Vein endothelial cell (primary cell): Measurements from ENCODE around the gene RAPGEF2. TPM values are rescaled to one million over a fixed set of nuclear protein-coding genes. Genes with fewer than 3 reads are reported as not detected.

ENCODE experiments used
- small RNA-seq: library from RNA; depleted of rRNA; stranded (forward); fragments of <200 nt; gene quantifications from one replicate; pipeline ENCODE3, GENCODE V24; 2012
- total RNA-seq: library from RNA; depleted of rRNA; stranded (reverse); fragments of >200 nt; gene quantifications from 2 replicates; pipeline ENCODE4 v1.2.3, GENCODE V29; 2012

Gene RAPGEF2, protein sequence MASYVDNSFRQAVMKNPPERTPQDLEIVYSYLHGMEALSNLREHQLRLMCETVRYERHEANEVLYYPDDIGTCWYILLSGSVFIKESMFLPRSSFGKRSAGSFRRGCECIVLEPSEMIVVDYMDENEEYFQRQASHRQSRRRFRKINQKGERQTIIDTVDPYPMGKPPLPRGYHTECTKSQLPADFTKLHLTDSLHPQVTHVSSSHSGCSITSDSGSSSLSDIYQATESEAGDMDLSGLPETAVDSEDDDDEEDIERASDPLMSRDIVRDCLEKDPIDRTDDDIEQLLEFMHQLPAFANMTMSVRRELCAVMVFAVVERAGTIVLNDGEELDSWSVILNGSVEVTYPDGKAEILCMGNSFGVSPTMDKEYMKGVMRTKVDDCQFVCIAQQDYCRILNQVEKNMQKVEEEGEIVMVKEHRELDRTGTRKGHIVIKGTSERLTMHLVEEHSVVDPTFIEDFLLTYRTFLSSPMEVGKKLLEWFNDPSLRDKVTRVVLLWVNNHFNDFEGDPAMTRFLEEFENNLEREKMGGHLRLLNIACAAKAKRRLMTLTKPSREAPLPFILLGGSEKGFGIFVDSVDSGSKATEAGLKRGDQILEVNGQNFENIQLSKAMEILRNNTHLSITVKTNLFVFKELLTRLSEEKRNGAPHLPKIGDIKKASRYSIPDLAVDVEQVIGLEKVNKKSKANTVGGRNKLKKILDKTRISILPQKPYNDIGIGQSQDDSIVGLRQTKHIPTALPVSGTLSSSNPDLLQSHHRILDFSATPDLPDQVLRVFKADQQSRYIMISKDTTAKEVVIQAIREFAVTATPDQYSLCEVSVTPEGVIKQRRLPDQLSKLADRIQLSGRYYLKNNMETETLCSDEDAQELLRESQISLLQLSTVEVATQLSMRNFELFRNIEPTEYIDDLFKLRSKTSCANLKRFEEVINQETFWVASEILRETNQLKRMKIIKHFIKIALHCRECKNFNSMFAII (N-terminal part only)
- 92.4 and 101 TPM in 2 replicates for total RNA-seq

GRCh38 chr4:159102622-159103383 is at the start of gene RAPGEF2:
RAPGEF2 (plus strand) TSS chr4:159103079; CDS start chr4:159104163, 1,084 bp downstream.

Small RNA genes within 50 kb of the gene (small RNA-seq; reads per million reads assigned to genes)
- not detected for gene AC074344.1
- not detected for gene MIR3688-1
- not detected for gene RF00019
